NB4 (cell line): ENCODE measurements around the gene LAMA3.

Source experiments
- CTCF ChIP-seq: IDR thresholded peaks from one replicate; pipeline ENCODE4 v1.5.1; 2012; ENCODE audit warnings: low read depth, low read length
- MYC ChIP-seq: IDR thresholded peaks from 2 replicates; pipeline ENCODE4 v1.6.1; 2011; ENCODE audit warnings: low read depth, low read length

GRCh38 chr18:23983112-23983511 is 293.9 kb downstream of the LAMA3 start:
- TF ChIP-seq CTCF (no peak), MYC (no peak)
